ENCODE measurements around the gene DDX11. TPM values are rescaled to one million over a fixed set of nuclear protein-coding genes. Genes with fewer than 3 reads are reported as not detected.
"Not testable (repeated sequence)": the region's sequence is repeated elsewhere in the genome, so short reads cannot be mapped to it uniquely, and the experiment has no call there.

Gene DDX11
- total RNA-seq (10 to 100 TPM; 15.9 to 26.6 TPM), polyA plus RNA-seq (10 to 100 TPM in 1 of 2 donors, 1 to 10 TPM in 1; 3.3 to 11.0 TPM)
- long read RNA-seq, donor 1, partial matches to known transcripts = 11 of 24 reads
- long read RNA-seq, donor 1, other reads (novel, unspliced or antisense) = 10 of 24 reads
- long read RNA-seq, donor 2, partial matches to known transcripts = 0 of 2 reads
- long read RNA-seq, donor 2, other reads (novel, unspliced or antisense) = 2 of 2 reads

GRCh38 chr12:31073527-31074332 is at the start of gene DDX11:
DDX11 (plus strand) TSS chr12:31073860; CDS start chr12:31078394, 4,534 bp downstream.
- DNase-seq = peak; percentile 94 to 97
- Histone ChIP-seq H3K4me3 (ENCODE audit: low read length in 2 of 2) (peak within 1 kb of the TSS; percentile 11 to 50), H3K27ac (ENCODE audit: low read depth in 1 of 2, low read length in 2 of 2) (peak within 1 kb of the TSS in 1 of 2 donors; percentile 56)
- H3K27me3 ChIP-seq (ENCODE audit: control insufficient read depth in 1 of 2, insufficient read depth in 2 of 2, low read length in 1 of 2); H3K9me3 ChIP-seq (ENCODE audit: control insufficient read depth, low read length); intact Hi-C loops (cut with DNase I); H3K36me3 ChIP-seq (ENCODE audit: control insufficient read depth in 1 of 2, insufficient read depth in 2 of 2, low read length in 1 of 2); H3K4me1 ChIP-seq (ENCODE audit: control insufficient read depth in 1 of 2, insufficient read depth in 2 of 2, low read length in 2 of 2): not testable (repeated sequence)
- 0 to 1% methylated on average over 58 of the region's 58 CpGs for WGBS, 2 donors
- ATAC-seq (ENCODE audit: low FRiP score) = peak; percentile 98

- H3K27ac ChIP-seq (ENCODE audit: low read depth in 1 of 2, low read length in 2 of 2) = no peak overlapping the region
- no peaks in the 10 kb centered on the region for H3K36me3 ChIP-seq (ENCODE audit: control insufficient read depth in 1 of 2, insufficient read depth in 2 of 2, low read length in 1 of 2)
- intact Hi-C loops (cut with DNase I) = no loop called here
- ATAC-seq (ENCODE audit: low FRiP score) (no peak), DNase-seq (no peak)
- H3K9me3 ChIP-seq (ENCODE audit: control insufficient read depth, low read length) = no peaks in the 10 kb centered on the region
- H3K4me1 ChIP-seq (ENCODE audit: control insufficient read depth in 1 of 2, insufficient read depth in 2 of 2, low read length in 2 of 2) = no peaks in the 10 kb centered on the region
- 87 to 90% methylated on average over 7 of the region's 7 CpGs for WGBS, 2 donors
- no peaks in the 10 kb centered on the region for H3K27me3 ChIP-seq (ENCODE audit: control insufficient read depth in 1 of 2, insufficient read depth in 2 of 2, low read length in 1 of 2)
- no peak overlapping the region for H3K4me3 ChIP-seq (ENCODE audit: low read length in 2 of 2)
These were observed 47.5 kb upstream of the DDX11 start for GRCh38 chr12:31026202-31026601.

- H3K9me3 ChIP-seq (ENCODE audit: control insufficient read depth, low read length); H3K27me3 ChIP-seq (ENCODE audit: control insufficient read depth in 1 of 2, insufficient read depth in 2 of 2, low read length in 1 of 2); H3K4me3 ChIP-seq (ENCODE audit: low read length in 2 of 2); DNase-seq; intact Hi-C loops (cut with DNase I); ATAC-seq (ENCODE audit: low FRiP score); H3K36me3 ChIP-seq (ENCODE audit: control insufficient read depth in 1 of 2, insufficient read depth in 2 of 2, low read length in 1 of 2); H3K27ac ChIP-seq (ENCODE audit: low read depth in 1 of 2, low read length in 2 of 2); H3K4me1 ChIP-seq (ENCODE audit: control insufficient read depth in 1 of 2, insufficient read depth in 2 of 2, low read length in 2 of 2): not testable (repeated sequence)
- WGBS, 2 donors = 95 to 97% methylated on average over 5 of the region's 5 CpGs
These were observed 46.7 kb upstream of the DDX11 start for GRCh38 chr12:31027006-31027405.

GRCh38 chr12:31029468-31029867 is 44.2 kb upstream of the DDX11 start:
- H3K4me3 ChIP-seq (ENCODE audit: low read length in 2 of 2) = no peak overlapping the region
- no peaks in the 10 kb centered on the region for H3K4me1 ChIP-seq (ENCODE audit: control insufficient read depth in 1 of 2, insufficient read depth in 2 of 2, low read length in 2 of 2)
- no peak for ATAC-seq (ENCODE audit: low FRiP score)
- no peaks in the 10 kb centered on the region for H3K9me3 ChIP-seq (ENCODE audit: control insufficient read depth, low read length)
- no peak for DNase-seq
- intact Hi-C loops (cut with DNase I) = no loop called here
- WGBS, 2 donors = 78 to 83% methylated on average over 11 of the region's 11 CpGs
- no peak overlapping the region for H3K27ac ChIP-seq (ENCODE audit: low read depth in 1 of 2, low read length in 2 of 2)
- H3K27me3 ChIP-seq (ENCODE audit: control insufficient read depth in 1 of 2, insufficient read depth in 2 of 2, low read length in 1 of 2) = no peaks in the 10 kb centered on the region
- no peaks in the 10 kb centered on the region for H3K36me3 ChIP-seq (ENCODE audit: control insufficient read depth in 1 of 2, insufficient read depth in 2 of 2, low read length in 1 of 2)

GRCh38 chr12:31029916-31030562 is 43.6 kb upstream of the DDX11 start:
- Histone ChIP-seq H3K4me3 (ENCODE audit: low read length in 2 of 2) (no peak overlapping the region), H3K27ac (ENCODE audit: low read depth in 1 of 2, low read length in 2 of 2) (no peak overlapping the region), H3K4me1 (ENCODE audit: control insufficient read depth in 1 of 2, insufficient read depth in 2 of 2, low read length in 2 of 2) (no peaks in the 10 kb centered on the region), H3K27me3 (ENCODE audit: control insufficient read depth in 1 of 2, insufficient read depth in 2 of 2, low read length in 1 of 2) (no peaks in the 10 kb centered on the region), H3K9me3 (ENCODE audit: control insufficient read depth, low read length) (no peaks in the 10 kb centered on the region), H3K36me3 (ENCODE audit: control insufficient read depth in 1 of 2, insufficient read depth in 2 of 2, low read length in 1 of 2) (no peaks in the 10 kb centered on the region)
- no peak for DNase-seq
- ATAC-seq (ENCODE audit: low FRiP score) = no peak
- WGBS, 2 donors = 40 to 41% methylated on average over 6 of the region's 6 CpGs
- intact Hi-C loops (cut with DNase I) = no loop called here

- Histone ChIP-seq H3K9me3 (ENCODE audit: control insufficient read depth, low read length) (no peaks in the 10 kb centered on the region), H3K4me1 (ENCODE audit: control insufficient read depth in 1 of 2, insufficient read depth in 2 of 2, low read length in 2 of 2) (no peaks in the 10 kb centered on the region), H3K4me3 (ENCODE audit: low read length in 2 of 2) (no peak overlapping the region), H3K27ac (ENCODE audit: low read depth in 1 of 2, low read length in 2 of 2) (no peak overlapping the region), H3K27me3 (ENCODE audit: control insufficient read depth in 1 of 2, insufficient read depth in 2 of 2, low read length in 1 of 2) (no peaks in the 10 kb centered on the region), H3K36me3 (ENCODE audit: control insufficient read depth in 1 of 2, insufficient read depth in 2 of 2, low read length in 1 of 2) (no peaks in the 10 kb centered on the region)
- DNase-seq = no peak
- ATAC-seq (ENCODE audit: low FRiP score) = no peak
- 86 to 89% methylated on average over 4 of the region's 4 CpGs for WGBS, 2 donors
- intact Hi-C loops (cut with DNase I) = no loop called here
These were observed 41.7 kb upstream of the DDX11 start for GRCh38 chr12:31031951-31032335.

- Histone ChIP-seq H3K36me3 (ENCODE audit: control insufficient read depth in 1 of 2, insufficient read depth in 2 of 2, low read length in 1 of 2) (no peaks in the 10 kb centered on the region), H3K4me3 (ENCODE audit: low read length in 2 of 2) (no peak overlapping the region), H3K4me1 (ENCODE audit: control insufficient read depth in 1 of 2, insufficient read depth in 2 of 2, low read length in 2 of 2) (no peaks in the 10 kb centered on the region), H3K27me3 (ENCODE audit: control insufficient read depth in 1 of 2, insufficient read depth in 2 of 2, low read length in 1 of 2) (no peaks in the 10 kb centered on the region), H3K9me3 (ENCODE audit: control insufficient read depth, low read length) (no peaks in the 10 kb centered on the region), H3K27ac (ENCODE audit: low read depth in 1 of 2, low read length in 2 of 2) (no peak overlapping the region)
- intact Hi-C loops (cut with DNase I) = no loop called here
- DNase-seq (no peak), ATAC-seq (ENCODE audit: low FRiP score) (no peak)
- WGBS, 2 donors = 54 to 57% methylated on average over 3 of the region's 3 CpGs
These were observed 40.5 kb upstream of the DDX11 start for GRCh38 chr12:31033146-31033545.

- DNase-seq (no peak), ATAC-seq (ENCODE audit: low FRiP score) (no peak)
- H3K36me3 ChIP-seq (ENCODE audit: control insufficient read depth in 1 of 2, insufficient read depth in 2 of 2, low read length in 1 of 2) = no peaks in the 10 kb centered on the region
- no peaks in the 10 kb centered on the region for H3K9me3 ChIP-seq (ENCODE audit: control insufficient read depth, low read length)
- H3K4me1 ChIP-seq (ENCODE audit: control insufficient read depth in 1 of 2, insufficient read depth in 2 of 2, low read length in 2 of 2) = no peaks in the 10 kb centered on the region
- H3K4me3 ChIP-seq (ENCODE audit: low read length in 2 of 2) = no peak overlapping the region
- WGBS, 2 donors = 78 to 83% methylated on average over 6 of the region's 6 CpGs
- no peaks in the 10 kb centered on the region for H3K27me3 ChIP-seq (ENCODE audit: control insufficient read depth in 1 of 2, insufficient read depth in 2 of 2, low read length in 1 of 2)
- intact Hi-C loops (cut with DNase I) = no loop called here
- H3K27ac ChIP-seq (ENCODE audit: low read depth in 1 of 2, low read length in 2 of 2) = no peak overlapping the region
These were observed 40.0 kb upstream of the DDX11 start for GRCh38 chr12:31033681-31034080.
